HG02642 (cell line): ENCODE results near the gene ACTN3.
"Not testable (repeated sequence)": the region's sequence is repeated elsewhere in the genome, so short reads cannot be mapped to it uniquely, and the experiment has no call there.

Experiments
- ATAC-seq: cut with Tn5 transposase; IDR thresholded peaks from one replicate; pipeline ENCODE4 v1.9.1; 2021; ENCODE audit warnings: mild to moderate bottlenecking; ENCODE audit not compliant: unreplicated experiment, poor library complexity

The ACTN3 gene

GRCh38 chr11:66546368-66546965, at the start of gene ACTN3:
ACTN3 (plus strand) TSS chr11:66546903; CDS start chr11:66546938, 35 bp downstream.
- ATAC-seq = no peak

- no peak for ATAC-seq
Measured at GRCh38 chr11:66497206-66497605, 49.5 kb upstream of the ACTN3 start.

GRCh38 chr11:66498506-66498905, 48.2 kb upstream of the ACTN3 start:
- no peak for ATAC-seq

GRCh38 chr11:66505276-66505816, 41.4 kb upstream of the ACTN3 start:
- ATAC-seq = no peak

GRCh38 chr11:66509131-66509561, 37.6 kb upstream of the ACTN3 start:
- no peak for ATAC-seq

- peak; percentile 92 for ATAC-seq
Measured at GRCh38 chr11:66510271-66510989, 36.3 kb upstream of the ACTN3 start, which contains the start of gene BBS1. BBS1 (plus strand) TSS chr11:66510635; CDS start chr11:66510660, 25 bp downstream.

- no peak for ATAC-seq
Measured at GRCh38 chr11:66510990-66511339, 35.7 kb upstream of the ACTN3 start.

- no peak for ATAC-seq
Measured at GRCh38 chr11:66523611-66524010, 23.1 kb upstream of the ACTN3 start.

GRCh38 chr11:66524304-66525040, 22.2 kb upstream of the ACTN3 start:
- ATAC-seq = no peak

- ATAC-seq = no peak
Measured at GRCh38 chr11:66529069-66529468, 17.6 kb upstream of the ACTN3 start.

- ATAC-seq = no peak
Measured at GRCh38 chr11:66529655-66530054, 17.0 kb upstream of the ACTN3 start.

GRCh38 chr11:66530927-66531709, 15.6 kb upstream of the ACTN3 start:
- no peak for ATAC-seq

- no peak for ATAC-seq
Measured at GRCh38 chr11:66531841-66532240, 14.9 kb upstream of the ACTN3 start.

- no peak for ATAC-seq
Measured at GRCh38 chr11:66532784-66533183, 13.9 kb upstream of the ACTN3 start.

GRCh38 chr11:66539170-66539869, 7.4 kb upstream of the ACTN3 start:
- ATAC-seq = no peak

- ATAC-seq = no peak
Measured at GRCh38 chr11:66539870-66540213, 6.9 kb upstream of the ACTN3 start.

GRCh38 chr11:66540598-66540997, 6.1 kb upstream of the ACTN3 start:
- ATAC-seq = not testable (repeated sequence)

GRCh38 chr11:66541892-66542291, 4.8 kb upstream of the ACTN3 start:
- no peak for ATAC-seq

GRCh38 chr11:66542362-66542761, 4.3 kb upstream of the ACTN3 start:
- ATAC-seq = no peak
